Fibroblast of pulmonary artery (primary cell): ENCODE results near the gene AHCYL1.
A peak's percentile ranks its signal among the peaks of the same experiment; 100 is the strongest.

Experiments used
- DNase-seq: peaks from one replicate; pipeline ENCODE4 v3.0.0-alpha.2; 2010; ENCODE audit warnings: low read depth
- H3K4me3 ChIP-seq: replicated peaks from 2 replicates; pipeline ENCODE4 v1.5.1; 2011; ENCODE audit warnings: low read depth, mild to moderate bottlenecking, control low read depth, low read length, moderate library complexity
- TF ChIP-seq, protein P1 (sequence below): IDR thresholded peaks from 2 replicates; pipeline ENCODE4 v1.5.1; 2011; ENCODE audit warnings: mild to moderate bottlenecking, control low read depth, low read length, inconsistent platforms; ENCODE audit errors: missing control alignments

AHCYL1 gene

DNA sequence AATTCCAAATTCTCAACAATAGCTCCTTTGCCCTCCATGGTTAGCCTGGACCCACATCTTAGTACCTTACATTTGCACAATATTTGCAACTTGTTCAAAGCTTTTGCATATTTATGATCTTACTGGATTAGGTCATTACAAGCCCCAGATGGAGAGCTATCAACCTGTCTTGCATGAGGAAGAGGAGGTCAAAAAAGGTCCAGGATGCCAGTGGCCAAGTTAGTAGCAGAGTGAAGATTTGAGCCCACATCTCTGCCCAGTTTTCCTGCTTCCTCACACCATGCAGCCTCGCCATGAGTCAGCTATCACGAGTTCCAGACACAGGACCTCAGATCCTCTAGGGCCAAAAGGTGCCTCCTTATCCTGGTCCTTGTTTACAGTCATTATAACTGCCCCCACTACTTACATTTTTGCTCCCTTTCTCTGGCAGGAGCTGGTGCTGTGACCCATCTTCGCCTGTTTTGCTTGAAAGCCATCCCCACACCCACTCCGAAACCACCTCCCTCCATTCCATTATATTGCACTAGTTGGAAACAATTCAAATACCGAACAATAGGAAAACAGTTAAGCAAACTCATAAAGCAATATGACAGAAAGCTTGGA, 5.0 kb upstream of the AHCYL1 start:
- peak; percentile 86 for DNase-seq
- TF ChIP-seq, protein P1, sequence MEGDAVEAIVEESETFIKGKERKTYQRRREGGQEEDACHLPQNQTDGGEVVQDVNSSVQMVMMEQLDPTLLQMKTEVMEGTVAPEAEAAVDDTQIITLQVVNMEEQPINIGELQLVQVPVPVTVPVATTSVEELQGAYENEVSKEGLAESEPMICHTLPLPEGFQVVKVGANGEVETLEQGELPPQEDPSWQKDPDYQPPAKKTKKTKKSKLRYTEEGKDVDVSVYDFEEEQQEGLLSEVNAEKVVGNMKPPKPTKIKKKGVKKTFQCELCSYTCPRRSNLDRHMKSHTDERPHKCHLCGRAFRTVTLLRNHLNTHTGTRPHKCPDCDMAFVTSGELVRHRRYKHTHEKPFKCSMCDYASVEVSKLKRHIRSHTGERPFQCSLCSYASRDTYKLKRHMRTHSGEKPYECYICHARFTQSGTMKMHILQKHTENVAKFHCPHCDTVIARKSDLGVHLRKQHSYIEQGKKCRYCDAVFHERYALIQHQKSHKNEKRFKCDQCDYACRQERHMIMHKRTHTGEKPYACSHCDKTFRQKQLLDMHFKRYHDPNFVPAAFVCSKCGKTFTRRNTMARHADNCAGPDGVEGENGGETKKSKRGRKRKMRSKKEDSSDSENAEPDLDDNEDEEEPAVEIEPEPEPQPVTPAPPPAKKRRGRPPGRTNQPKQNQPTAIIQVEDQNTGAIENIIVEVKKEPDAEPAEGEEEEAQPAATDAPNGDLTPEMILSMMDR: no peak
- H3K4me3 ChIP-seq: no peak overlapping the region

- H3K4me3 ChIP-seq: no peak overlapping the region
- no peak for DNase-seq
- TF ChIP-seq, protein P1: peak; percentile 48
Observed at GRCh38 chr1:109980324-109981003, 4.1 kb upstream of the AHCYL1 start.

- TF ChIP-seq, protein P1: no peak
- DNase-seq: no peak
- no peak overlapping the region for H3K4me3 ChIP-seq
Observed at GRCh38 chr1:109981004-109981335, 3.6 kb upstream of the AHCYL1 start.

- no peak overlapping the region for H3K4me3 ChIP-seq
- DNase-seq: peak; percentile 68
Observed at GRCh38 chr1:109983380-109984189, 980 bp upstream of the AHCYL1 start.

DNA sequence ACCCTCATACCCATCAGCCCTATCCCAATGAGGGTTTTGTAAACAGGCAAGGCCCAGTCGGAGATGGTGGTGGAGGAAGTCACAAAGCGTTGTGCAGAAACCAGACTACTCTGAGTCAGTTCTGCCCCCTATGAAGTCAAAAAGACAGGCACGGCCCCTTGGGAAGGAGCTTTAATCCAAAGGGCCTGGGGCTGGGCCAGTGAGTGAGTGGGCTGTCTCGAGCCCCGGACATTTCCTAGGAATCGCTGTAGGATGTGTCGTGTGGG, 442 bp upstream of the AHCYL1 start:
- TF ChIP-seq, protein P1: no peak
- H3K4me3 ChIP-seq: no peak overlapping the region
- peak; percentile 74 for DNase-seq

More at GRCh38 chr1:109983380-109984189, 980 bp upstream of the AHCYL1 start:
- TF ChIP-seq, protein P1: no peak

- DNase-seq: no peak
- peak overlapping the region; percentile 91 for H3K4me3 ChIP-seq
- TF ChIP-seq, protein P1: no peak
Observed at GRCh38 chr1:109985247-109986053, 885 bp downstream of the AHCYL1 start.
